ENCODE measurements around the gene NRCAM. TPM values are rescaled to one million over a fixed set of nuclear protein-coding genes. Genes with fewer than 3 reads are reported as not detected.

NRCAM gene
- total RNA-seq, 1 experiment from 2014 or later = 2.7 TPM

DNA sequence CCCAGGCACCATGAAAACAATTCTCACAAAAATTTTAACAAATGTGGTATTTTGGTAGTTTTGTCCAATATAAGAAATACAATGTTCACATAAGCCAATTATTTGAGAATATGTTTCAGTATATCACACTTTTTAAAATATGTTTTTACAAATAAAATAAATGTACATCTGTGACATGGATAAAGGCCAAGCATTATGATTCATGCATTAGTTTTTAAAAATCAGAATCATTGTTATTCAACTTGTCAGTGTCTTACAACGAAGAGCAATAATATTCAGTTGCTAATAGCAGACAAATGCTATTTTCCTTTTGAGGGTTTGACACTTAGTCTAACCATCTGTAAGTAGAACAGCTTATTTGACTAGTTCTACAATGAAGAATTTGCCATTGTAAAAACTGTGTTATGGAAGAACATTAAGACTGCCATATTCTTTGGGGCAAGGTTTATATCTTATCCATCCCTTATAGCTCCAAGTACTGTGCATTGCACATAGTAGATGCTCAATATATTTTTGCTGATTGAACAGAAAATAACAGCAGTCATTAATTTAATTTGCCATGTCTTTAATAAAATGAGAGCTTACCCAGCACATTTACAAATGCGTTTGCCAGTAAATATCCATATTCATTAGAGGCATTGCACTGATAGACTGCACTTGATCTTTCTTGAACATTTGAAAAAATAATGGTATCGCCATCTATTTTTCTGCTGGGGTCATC lies 258.7 kb downstream of the NRCAM start:
- Mint-ChIP-seq H3K27me3 (ENCODE audit: low read depth) (no peaks in the 10 kb centered on the region; the same call in 1 of the 2 replicates), H3K4me3 (no peak overlapping the region), H3K9me3 (no peaks in the 10 kb centered on the region), H3K36me3 (no peaks in the 10 kb centered on the region), H3K4me1 (peaks cover 33% of the 10 kb centered on the region), H3K27ac (no peak overlapping the region)
- ChIA-PET POLR2A (no interaction called here), CTCF (no interaction called here)
- TF ChIP-seq TP53 (CRISPR knock-in tag; IDR thresholded peaks at IDR 0.05) (no peak), FOXJ3 (CRISPR knock-in tag; IDR thresholded peaks at IDR 0.05; ENCODE audit: borderline replicate concordance) (no peak), RORB (CRISPR knock-in tag; IDR thresholded peaks at IDR 0.05) (no peak), FOXP1 (CRISPR knock-in tag; IDR thresholded peaks at IDR 0.05; ENCODE audit: borderline replicate concordance) (no peak), SOX15 (CRISPR knock-in tag; IDR thresholded peaks at IDR 0.05) (no peak), ELF4 (CRISPR knock-in tag; IDR thresholded peaks at IDR 0.05; ENCODE audit: low read depth) (no peak), ZNF671 (CRISPR knock-in tag; IDR thresholded peaks at IDR 0.05) (no peak), JUN (CRISPR knock-in tag; IDR thresholded peaks at IDR 0.05) (no peak), NR2C2 (CRISPR knock-in tag; IDR thresholded peaks at IDR 0.05) (no peak), CBFB (CRISPR knock-in tag; IDR thresholded peaks at IDR 0.05; ENCODE audit: low read depth) (no peak), ZNF396 (CRISPR knock-in tag; IDR thresholded peaks at IDR 0.05; ENCODE audit: borderline replicate concordance) (no peak)
- TF ChIP-seq, protein P1, sequence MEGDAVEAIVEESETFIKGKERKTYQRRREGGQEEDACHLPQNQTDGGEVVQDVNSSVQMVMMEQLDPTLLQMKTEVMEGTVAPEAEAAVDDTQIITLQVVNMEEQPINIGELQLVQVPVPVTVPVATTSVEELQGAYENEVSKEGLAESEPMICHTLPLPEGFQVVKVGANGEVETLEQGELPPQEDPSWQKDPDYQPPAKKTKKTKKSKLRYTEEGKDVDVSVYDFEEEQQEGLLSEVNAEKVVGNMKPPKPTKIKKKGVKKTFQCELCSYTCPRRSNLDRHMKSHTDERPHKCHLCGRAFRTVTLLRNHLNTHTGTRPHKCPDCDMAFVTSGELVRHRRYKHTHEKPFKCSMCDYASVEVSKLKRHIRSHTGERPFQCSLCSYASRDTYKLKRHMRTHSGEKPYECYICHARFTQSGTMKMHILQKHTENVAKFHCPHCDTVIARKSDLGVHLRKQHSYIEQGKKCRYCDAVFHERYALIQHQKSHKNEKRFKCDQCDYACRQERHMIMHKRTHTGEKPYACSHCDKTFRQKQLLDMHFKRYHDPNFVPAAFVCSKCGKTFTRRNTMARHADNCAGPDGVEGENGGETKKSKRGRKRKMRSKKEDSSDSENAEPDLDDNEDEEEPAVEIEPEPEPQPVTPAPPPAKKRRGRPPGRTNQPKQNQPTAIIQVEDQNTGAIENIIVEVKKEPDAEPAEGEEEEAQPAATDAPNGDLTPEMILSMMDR (IDR thresholded peaks at IDR 0.05) = no peak
- TF ChIP-seq, protein P2, sequence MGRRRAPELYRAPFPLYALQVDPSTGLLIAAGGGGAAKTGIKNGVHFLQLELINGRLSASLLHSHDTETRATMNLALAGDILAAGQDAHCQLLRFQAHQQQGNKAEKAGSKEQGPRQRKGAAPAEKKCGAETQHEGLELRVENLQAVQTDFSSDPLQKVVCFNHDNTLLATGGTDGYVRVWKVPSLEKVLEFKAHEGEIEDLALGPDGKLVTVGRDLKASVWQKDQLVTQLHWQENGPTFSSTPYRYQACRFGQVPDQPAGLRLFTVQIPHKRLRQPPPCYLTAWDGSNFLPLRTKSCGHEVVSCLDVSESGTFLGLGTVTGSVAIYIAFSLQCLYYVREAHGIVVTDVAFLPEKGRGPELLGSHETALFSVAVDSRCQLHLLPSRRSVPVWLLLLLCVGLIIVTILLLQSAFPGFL (CRISPR knock-in tag; IDR thresholded peaks at IDR 0.05; ENCODE audit: borderline replicate concordance) = no peak
- TF ChIP-seq, protein P3, sequence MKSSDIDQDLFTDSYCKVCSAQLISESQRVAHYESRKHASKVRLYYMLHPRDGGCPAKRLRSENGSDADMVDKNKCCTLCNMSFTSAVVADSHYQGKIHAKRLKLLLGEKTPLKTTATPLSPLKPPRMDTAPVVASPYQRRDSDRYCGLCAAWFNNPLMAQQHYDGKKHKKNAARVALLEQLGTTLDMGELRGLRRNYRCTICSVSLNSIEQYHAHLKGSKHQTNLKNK (CRISPR knock-in tag; IDR thresholded peaks at IDR 0.05) = no peak
- TF ChIP-seq, protein P4, sequence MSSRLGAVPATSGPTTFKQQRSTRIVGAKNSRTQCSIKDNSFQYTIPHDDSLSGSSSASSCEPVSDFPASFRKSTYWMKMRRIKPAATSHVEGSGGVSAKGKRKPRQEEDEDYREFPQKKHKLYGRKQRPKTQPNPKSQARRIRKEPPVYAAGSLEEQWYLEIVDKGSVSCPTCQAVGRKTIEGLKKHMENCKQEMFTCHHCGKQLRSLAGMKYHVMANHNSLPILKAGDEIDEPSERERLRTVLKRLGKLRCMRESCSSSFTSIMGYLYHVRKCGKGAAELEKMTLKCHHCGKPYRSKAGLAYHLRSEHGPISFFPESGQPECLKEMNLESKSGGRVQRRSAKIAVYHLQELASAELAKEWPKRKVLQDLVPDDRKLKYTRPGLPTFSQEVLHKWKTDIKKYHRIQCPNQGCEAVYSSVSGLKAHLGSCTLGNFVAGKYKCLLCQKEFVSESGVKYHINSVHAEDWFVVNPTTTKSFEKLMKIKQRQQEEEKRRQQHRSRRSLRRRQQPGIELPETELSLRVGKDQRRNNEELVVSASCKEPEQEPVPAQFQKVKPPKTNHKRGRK (CRISPR knock-in tag; IDR thresholded peaks at IDR 0.05; ENCODE audit: borderline replicate concordance) = no peak
- TF ChIP-seq, protein P5, sequence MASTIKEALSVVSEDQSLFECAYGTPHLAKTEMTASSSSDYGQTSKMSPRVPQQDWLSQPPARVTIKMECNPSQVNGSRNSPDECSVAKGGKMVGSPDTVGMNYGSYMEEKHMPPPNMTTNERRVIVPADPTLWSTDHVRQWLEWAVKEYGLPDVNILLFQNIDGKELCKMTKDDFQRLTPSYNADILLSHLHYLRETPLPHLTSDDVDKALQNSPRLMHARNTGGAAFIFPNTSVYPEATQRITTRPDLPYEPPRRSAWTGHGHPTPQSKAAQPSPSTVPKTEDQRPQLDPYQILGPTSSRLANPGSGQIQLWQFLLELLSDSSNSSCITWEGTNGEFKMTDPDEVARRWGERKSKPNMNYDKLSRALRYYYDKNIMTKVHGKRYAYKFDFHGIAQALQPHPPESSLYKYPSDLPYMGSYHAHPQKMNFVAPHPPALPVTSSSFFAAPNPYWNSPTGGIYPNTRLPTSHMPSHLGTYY (CRISPR knock-in tag; IDR thresholded peaks at IDR 0.05) = no peak
- TF ChIP-seq, protein P6, sequence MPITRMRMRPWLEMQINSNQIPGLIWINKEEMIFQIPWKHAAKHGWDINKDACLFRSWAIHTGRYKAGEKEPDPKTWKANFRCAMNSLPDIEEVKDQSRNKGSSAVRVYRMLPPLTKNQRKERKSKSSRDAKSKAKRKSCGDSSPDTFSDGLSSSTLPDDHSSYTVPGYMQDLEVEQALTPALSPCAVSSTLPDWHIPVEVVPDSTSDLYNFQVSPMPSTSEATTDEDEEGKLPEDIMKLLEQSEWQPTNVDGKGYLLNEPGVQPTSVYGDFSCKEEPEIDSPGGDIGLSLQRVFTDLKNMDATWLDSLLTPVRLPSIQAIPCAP (CRISPR knock-in tag; IDR thresholded peaks at IDR 0.05) = no peak
- no peak for DNase-seq (ENCODE audit: low spot score)
- ATAC-seq = no peak

DNA sequence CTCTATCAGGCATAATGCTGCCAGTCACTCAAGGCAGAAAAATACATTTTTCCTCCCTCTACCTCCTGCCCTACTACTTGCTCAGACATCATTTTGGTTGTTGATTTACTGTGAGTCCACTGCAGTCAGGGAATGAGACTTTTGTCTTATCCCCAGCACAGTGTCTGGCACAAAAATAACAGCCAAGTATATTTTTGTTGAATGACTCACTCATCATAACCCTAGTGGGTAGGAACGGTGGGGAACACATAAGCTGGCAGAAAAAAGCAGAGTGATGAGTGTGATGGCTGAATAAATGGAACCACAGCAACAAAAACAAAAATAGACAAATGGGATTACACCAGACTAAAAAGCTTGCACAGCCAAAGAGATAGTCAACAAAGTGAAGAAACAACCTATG lies 260.2 kb downstream of the NRCAM start:
- Mint-ChIP-seq H3K27ac (no peak overlapping the region), H3K27me3 (ENCODE audit: low read depth) (no peaks in the 10 kb centered on the region; the same call in 1 of the 2 replicates), H3K4me3 (no peak overlapping the region), H3K9me3 (peaks cover 6% of the 10 kb centered on the region; the same call in 1 of the 2 replicates), H3K36me3 (peaks cover 5% of the 10 kb centered on the region), H3K4me1 (peaks cover 22% of the 10 kb centered on the region)
- TF ChIP-seq FOXJ3 (CRISPR knock-in tag; IDR thresholded peaks at IDR 0.05; ENCODE audit: borderline replicate concordance) (no peak), ZNF219 (CRISPR knock-in tag; IDR thresholded peaks at IDR 0.05; ENCODE audit: borderline replicate concordance) (no peak), ZNF671 (CRISPR knock-in tag; IDR thresholded peaks at IDR 0.05) (no peak)
- TF ChIP-seq, protein P7, sequence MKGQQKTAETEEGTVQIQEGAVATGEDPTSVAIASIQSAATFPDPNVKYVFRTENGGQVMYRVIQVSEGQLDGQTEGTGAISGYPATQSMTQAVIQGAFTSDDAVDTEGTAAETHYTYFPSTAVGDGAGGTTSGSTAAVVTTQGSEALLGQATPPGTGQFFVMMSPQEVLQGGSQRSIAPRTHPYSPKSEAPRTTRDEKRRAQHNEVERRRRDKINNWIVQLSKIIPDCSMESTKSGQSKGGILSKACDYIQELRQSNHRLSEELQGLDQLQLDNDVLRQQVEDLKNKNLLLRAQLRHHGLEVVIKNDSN (CRISPR knock-in tag; IDR thresholded peaks at IDR 0.05) = no peak
- TF ChIP-seq, protein P8, sequence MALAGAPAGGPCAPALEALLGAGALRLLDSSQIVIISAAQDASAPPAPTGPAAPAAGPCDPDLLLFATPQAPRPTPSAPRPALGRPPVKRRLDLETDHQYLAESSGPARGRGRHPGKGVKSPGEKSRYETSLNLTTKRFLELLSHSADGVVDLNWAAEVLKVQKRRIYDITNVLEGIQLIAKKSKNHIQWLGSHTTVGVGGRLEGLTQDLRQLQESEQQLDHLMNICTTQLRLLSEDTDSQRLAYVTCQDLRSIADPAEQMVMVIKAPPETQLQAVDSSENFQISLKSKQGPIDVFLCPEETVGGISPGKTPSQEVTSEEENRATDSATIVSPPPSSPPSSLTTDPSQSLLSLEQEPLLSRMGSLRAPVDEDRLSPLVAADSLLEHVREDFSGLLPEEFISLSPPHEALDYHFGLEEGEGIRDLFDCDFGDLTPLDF (CRISPR knock-in tag; IDR thresholded peaks at IDR 0.05) = no peak
- no peak for DNase-seq (ENCODE audit: low spot score)
- ChIA-PET CTCF (no interaction called here), POLR2A (no interaction called here)
- ATAC-seq = no peak
